ENCODE results near the gene MMP7.

DNA sequence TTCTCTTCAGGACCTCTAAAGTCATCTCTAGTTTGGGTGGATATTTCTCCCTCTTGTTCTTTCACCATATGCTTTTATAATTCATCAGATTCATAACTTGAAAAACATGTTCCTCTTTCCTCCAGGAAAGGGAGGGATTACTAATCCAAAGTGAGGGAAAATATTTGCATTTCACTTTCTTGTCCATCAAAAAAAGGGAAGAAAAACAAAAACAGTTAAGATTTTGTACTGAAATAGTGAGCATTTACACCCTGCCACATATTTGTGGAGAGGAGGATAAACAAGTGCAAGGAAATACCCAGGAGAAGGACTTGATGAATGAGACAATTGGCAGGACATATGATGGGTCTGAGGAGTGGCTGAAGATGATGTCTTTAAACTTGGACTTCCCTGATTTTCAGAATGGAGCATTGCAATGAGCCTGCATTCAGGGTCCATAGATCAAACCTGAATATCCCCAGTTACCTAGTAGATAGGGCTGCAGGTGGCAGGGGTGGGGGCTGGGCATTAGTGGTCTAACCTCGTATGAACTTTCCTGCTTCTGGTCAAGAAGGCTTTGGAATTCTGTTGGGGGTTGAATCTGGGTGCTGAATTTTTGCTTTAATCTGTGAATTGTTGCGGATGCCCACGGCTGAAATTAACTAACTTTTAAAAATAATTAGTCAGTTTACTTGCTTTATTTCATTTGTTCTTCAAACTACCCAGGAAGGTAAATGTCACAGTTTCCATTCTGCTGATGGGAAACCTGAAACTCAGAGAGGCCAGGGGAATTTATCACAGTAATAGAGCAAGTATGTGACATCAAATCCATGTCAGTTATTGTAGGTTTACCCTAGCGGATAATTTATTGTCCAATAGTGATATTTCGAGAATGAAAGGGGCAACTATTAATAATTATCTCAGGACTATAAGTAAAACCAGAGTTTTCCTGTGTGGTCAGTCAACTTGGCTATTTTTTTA is 41.1 kb downstream of the MMP7 start:
- TF ChIP-seq, protein P1, sequence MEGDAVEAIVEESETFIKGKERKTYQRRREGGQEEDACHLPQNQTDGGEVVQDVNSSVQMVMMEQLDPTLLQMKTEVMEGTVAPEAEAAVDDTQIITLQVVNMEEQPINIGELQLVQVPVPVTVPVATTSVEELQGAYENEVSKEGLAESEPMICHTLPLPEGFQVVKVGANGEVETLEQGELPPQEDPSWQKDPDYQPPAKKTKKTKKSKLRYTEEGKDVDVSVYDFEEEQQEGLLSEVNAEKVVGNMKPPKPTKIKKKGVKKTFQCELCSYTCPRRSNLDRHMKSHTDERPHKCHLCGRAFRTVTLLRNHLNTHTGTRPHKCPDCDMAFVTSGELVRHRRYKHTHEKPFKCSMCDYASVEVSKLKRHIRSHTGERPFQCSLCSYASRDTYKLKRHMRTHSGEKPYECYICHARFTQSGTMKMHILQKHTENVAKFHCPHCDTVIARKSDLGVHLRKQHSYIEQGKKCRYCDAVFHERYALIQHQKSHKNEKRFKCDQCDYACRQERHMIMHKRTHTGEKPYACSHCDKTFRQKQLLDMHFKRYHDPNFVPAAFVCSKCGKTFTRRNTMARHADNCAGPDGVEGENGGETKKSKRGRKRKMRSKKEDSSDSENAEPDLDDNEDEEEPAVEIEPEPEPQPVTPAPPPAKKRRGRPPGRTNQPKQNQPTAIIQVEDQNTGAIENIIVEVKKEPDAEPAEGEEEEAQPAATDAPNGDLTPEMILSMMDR (IDR thresholded peaks at IDR 0.05; ENCODE audit: low read depth, low read length, missing input control) = no peak
- TF ChIP-seq ZBTB33 (IDR thresholded peaks at IDR 0.05) = no peak
- TF ChIP-seq, protein P2, sequence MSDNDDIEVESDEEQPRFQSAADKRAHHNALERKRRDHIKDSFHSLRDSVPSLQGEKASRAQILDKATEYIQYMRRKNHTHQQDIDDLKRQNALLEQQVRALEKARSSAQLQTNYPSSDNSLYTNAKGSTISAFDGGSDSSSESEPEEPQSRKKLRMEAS (IDR thresholded peaks at IDR 0.05) = no peak
- no peak for TF ChIP-seq GABPA (IDR thresholded peaks at IDR 0.05 in 1 of 2, conservative IDR thresholded peaks at IDR 0.05 in 1 of 2)
- no peak for TF ChIP-seq EGR1 (IDR thresholded peaks at IDR 0.05; ENCODE audit: low read depth in 2 of 2)
- no peak for TF ChIP-seq SP1 (IDR thresholded peaks at IDR 0.05)
- no peak for TF ChIP-seq RAD21 (IDR thresholded peaks at IDR 0.05)
- TF ChIP-seq ATF3 (IDR thresholded peaks at IDR 0.05) = no peak
- no peak for TF ChIP-seq JUND (IDR thresholded peaks at IDR 0.05)
- no peak for TF ChIP-seq YY1 (IDR thresholded peaks at IDR 0.05)
- no peak for TF ChIP-seq FOXA2 (IDR thresholded peaks at IDR 0.05)
